Measurements from ENCODE around the gene GLMP. TPM values are rescaled to one million over a fixed set of nuclear protein-coding genes. Genes with fewer than 3 reads are reported as not detected.

Gene GLMP
- total and polyA plus RNA-seq, 2 of the 13 experiments (the other 11 are each of a cell fraction or from before 2014, with no cell fraction given): 44.6 to 75.8 TPM

GRCh38 chr1:156247460-156248322 is 47.8 kb downstream of the GLMP start, which contains the start of gene PAQR6 (continued):
- TF ChIP-seq DMTF1 (CRISPR knock-in tag; IDR thresholded peaks at IDR 0.05) (no peak), ZSCAN9 (CRISPR knock-in tag; IDR thresholded peaks at IDR 0.05; ENCODE audit: borderline replicate concordance) (no peak), RBFOX2 (IDR thresholded peaks at IDR 0.05; ENCODE audit: low read depth, low read length) (0 out of 2 replicates have a peak, but pooled peaks have one; percentile 21), SP1 (IDR thresholded peaks at IDR 0.05) (no peak), SP1 (CRISPR knock-in tag; IDR thresholded peaks at IDR 0.05) (no peak), ZNF747 (CRISPR knock-in tag; IDR thresholded peaks at IDR 0.05; ENCODE audit: borderline replicate concordance) (no peak), ZNF367 (CRISPR knock-in tag; IDR thresholded peaks at IDR 0.05; ENCODE audit: borderline replicate concordance) (no peak), HNF4A (CRISPR knock-in tag; IDR thresholded peaks at IDR 0.05) (peak; percentile 2; the same call in 1 of the 2 replicates), KLF6 (CRISPR knock-in tag; IDR thresholded peaks at IDR 0.05) (no peak), RFX1 (IDR thresholded peaks at IDR 0.05) (no peak), ATF1 (CRISPR knock-in tag; IDR thresholded peaks at IDR 0.05) (no peak), PAF1 (CRISPR knock-in tag; IDR thresholded peaks at IDR 0.05) (0 out of 2 replicates have a peak, but pooled peaks have one; percentile 13), NR3C1 (CRISPR knock-in tag; IDR thresholded peaks at IDR 0.05) (no peak), SOX13 (IDR thresholded peaks at IDR 0.05) (no peak), SOX13 (CRISPR knock-in tag; conservative IDR thresholded peaks at IDR 0.05 in 1 of 2, IDR thresholded peaks at IDR 0.05 in 1 of 2) (peak in 1 of 2 experiments; percentile 65; a peak in 1 of 4 replicates), ZNF503 (CRISPR knock-in tag; IDR thresholded peaks at IDR 0.05) (no peak), FOXA1 (IDR thresholded peaks at IDR 0.05) (no peak), FOXA1 (CRISPR knock-in tag; IDR thresholded peaks at IDR 0.05) (no peak), ZNF44 (CRISPR knock-in tag; IDR thresholded peaks at IDR 0.05) (no peak)
- TF ChIP-seq, protein P1, sequence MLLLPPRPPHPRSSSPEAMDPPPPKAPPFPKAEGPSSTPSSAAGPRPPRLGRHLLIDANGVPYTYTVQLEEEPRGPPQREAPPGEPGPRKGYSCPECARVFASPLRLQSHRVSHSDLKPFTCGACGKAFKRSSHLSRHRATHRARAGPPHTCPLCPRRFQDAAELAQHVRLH (CRISPR knock-in tag; IDR thresholded peaks at IDR 0.05; ENCODE audit: borderline replicate concordance, low read depth): no peak
- TF ChIP-seq, protein P2, sequence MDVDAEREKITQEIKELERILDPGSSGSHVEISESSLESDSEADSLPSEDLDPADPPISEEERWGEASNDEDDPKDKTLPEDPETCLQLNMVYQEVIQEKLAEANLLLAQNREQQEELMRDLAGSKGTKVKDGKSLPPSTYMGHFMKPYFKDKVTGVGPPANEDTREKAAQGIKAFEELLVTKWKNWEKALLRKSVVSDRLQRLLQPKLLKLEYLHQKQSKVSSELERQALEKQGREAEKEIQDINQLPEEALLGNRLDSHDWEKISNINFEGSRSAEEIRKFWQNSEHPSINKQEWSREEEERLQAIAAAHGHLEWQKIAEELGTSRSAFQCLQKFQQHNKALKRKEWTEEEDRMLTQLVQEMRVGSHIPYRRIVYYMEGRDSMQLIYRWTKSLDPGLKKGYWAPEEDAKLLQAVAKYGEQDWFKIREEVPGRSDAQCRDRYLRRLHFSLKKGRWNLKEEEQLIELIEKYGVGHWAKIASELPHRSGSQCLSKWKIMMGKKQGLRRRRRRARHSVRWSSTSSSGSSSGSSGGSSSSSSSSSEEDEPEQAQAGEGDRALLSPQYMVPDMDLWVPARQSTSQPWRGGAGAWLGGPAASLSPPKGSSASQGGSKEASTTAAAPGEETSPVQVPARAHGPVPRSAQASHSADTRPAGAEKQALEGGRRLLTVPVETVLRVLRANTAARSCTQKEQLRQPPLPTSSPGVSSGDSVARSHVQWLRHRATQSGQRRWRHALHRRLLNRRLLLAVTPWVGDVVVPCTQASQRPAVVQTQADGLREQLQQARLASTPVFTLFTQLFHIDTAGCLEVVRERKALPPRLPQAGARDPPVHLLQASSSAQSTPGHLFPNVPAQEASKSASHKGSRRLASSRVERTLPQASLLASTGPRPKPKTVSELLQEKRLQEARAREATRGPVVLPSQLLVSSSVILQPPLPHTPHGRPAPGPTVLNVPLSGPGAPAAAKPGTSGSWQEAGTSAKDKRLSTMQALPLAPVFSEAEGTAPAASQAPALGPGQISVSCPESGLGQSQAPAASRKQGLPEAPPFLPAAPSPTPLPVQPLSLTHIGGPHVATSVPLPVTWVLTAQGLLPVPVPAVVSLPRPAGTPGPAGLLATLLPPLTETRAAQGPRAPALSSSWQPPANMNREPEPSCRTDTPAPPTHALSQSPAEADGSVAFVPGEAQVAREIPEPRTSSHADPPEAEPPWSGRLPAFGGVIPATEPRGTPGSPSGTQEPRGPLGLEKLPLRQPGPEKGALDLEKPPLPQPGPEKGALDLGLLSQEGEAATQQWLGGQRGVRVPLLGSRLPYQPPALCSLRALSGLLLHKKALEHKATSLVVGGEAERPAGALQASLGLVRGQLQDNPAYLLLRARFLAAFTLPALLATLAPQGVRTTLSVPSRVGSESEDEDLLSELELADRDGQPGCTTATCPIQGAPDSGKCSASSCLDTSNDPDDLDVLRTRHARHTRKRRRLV (CRISPR knock-in tag; IDR thresholded peaks at IDR 0.05): 0 out of 2 replicates have a peak, but pooled peaks have one; percentile 31
